ENCODE measurements around the gene DNHD1.

The DNHD1 gene

DNA sequence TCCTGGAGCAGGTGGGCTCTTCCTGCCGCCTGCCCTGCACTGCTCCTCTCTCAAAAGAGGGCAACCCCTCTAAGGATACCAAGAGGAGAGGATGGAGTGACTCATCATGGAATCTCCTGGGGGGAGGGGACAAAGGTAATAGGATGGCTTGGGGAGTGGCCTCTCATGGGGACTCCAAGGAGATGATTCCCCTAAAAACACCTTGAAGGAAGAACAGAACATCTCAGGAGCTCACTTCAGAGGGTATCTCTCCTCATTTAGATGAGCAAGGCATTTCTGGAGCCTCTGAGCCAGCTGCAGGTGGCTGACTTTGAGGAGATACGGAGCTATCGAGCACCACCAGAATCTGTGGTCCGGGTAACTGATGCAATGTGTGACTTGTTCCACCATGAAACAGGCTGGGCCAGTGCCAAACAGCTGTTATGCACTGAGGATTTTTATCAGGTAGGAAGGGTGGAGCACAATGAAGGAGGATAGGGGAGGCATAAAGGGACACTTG is 66.1 kb downstream of the DNHD1 start:
- no peak for DNase-seq (ENCODE audit: low read depth, low spot score)
- CTCF ChIA-PET, result interaction anchor here (0.8 to 1.9 kb wide), 3 partner anchors 17 to 141 kb away, joined by 3 to 5 read pairs (median 4); no protein-coding TSS in a partner anchor
- TF ChIP-seq, protein P1, sequence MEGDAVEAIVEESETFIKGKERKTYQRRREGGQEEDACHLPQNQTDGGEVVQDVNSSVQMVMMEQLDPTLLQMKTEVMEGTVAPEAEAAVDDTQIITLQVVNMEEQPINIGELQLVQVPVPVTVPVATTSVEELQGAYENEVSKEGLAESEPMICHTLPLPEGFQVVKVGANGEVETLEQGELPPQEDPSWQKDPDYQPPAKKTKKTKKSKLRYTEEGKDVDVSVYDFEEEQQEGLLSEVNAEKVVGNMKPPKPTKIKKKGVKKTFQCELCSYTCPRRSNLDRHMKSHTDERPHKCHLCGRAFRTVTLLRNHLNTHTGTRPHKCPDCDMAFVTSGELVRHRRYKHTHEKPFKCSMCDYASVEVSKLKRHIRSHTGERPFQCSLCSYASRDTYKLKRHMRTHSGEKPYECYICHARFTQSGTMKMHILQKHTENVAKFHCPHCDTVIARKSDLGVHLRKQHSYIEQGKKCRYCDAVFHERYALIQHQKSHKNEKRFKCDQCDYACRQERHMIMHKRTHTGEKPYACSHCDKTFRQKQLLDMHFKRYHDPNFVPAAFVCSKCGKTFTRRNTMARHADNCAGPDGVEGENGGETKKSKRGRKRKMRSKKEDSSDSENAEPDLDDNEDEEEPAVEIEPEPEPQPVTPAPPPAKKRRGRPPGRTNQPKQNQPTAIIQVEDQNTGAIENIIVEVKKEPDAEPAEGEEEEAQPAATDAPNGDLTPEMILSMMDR (IDR thresholded peaks at IDR 0.05; ENCODE audit: insufficient read depth, low read length, missing control alignments), result no peak
- no peak overlapping the region for H3K4me3 ChIP-seq (ENCODE audit: low read depth, low read length)
- POLR2A ChIA-PET, result no interaction called here

- no peak overlapping the region for H3K4me3 ChIP-seq (ENCODE audit: low read depth, low read length)
- POLR2A ChIA-PET, result no interaction called here
- CTCF ChIA-PET, result interaction anchor here (0.8 to 1.9 kb wide), 3 partner anchors 16 to 140 kb away, joined by 3 to 5 read pairs (median 4); no protein-coding TSS in a partner anchor
- TF ChIP-seq, protein P1 (IDR thresholded peaks at IDR 0.05; ENCODE audit: insufficient read depth, low read length, missing control alignments), result no peak
- no peak for DNase-seq (ENCODE audit: low read depth, low spot score)
These were observed 66.6 kb downstream of the DNHD1 start for GRCh38 chr11:6563667-6564066.

GRCh38 chr11:6565325-6565724 is 68.2 kb downstream of the DNHD1 start:
- ChIA-PET CTCF (interaction anchor here (0.9 to 1.4 kb wide), 2 partner anchors 10 to 37 kb away, joined by 3 read pairs; no protein-coding TSS in a partner anchor), POLR2A (no interaction called here)
- H3K4me3 ChIP-seq (ENCODE audit: low read depth, low read length), result no peak overlapping the region
- TF ChIP-seq, protein P1 (IDR thresholded peaks at IDR 0.05; ENCODE audit: insufficient read depth, low read length, missing control alignments), result no peak
- no peak for DNase-seq (ENCODE audit: low read depth, low spot score)

GRCh38 chr11:6565988-6566703 is 69.1 kb downstream of the DNHD1 start:
- ChIA-PET POLR2A (no interaction called here), CTCF (interaction anchor here (0.9 to 1.4 kb wide), 2 partner anchors 9 to 36 kb away, joined by 3 read pairs; no protein-coding TSS in a partner anchor)
- no peak overlapping the region for H3K4me3 ChIP-seq (ENCODE audit: low read depth, low read length)
- DNase-seq (ENCODE audit: low read depth, low spot score), result no peak
- TF ChIP-seq, protein P1 (IDR thresholded peaks at IDR 0.05; ENCODE audit: insufficient read depth, low read length, missing control alignments), result no peak

DNA sequence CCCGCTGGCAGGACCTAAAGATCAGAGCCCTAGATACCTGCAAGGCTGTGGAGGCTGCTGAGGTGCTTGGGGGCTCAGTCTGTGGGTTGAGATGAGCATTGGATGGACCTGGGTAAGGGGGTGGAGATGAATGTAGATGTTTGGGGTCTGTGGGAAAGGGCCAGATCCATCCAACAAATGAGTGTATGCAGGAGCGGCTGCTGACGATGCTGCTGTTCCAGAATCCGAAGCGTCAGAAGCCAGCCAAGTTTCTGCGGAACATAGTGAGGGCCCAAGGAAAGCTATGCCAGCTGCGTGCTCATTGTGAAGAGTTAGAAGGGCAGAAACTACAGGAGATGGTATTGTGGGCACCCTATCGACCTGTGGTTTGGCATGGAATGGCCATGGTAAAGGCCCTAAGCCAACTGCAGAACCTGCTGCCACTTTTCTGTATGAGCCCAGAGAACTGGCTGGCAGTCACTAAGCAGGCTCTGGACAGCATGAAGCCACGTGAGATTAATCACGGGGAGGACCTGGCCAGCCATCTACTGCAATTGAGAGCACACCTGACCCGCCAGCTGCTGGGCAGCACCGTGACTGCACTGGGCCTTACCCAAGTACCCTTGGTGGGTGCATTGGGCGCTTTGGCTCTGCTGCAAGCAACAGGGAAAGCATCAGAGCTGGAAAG is 69.8 kb downstream of the DNHD1 start:
- CTCF ChIA-PET, result interaction anchor here (3.1 kb wide), 1 partner anchor 35 kb away, joined by 14 read pairs; no protein-coding TSS in a partner anchor

More for the DNA sequence above, 69.8 kb downstream of the DNHD1 start:
- no peak overlapping the region for H3K4me3 ChIP-seq (ENCODE audit: low read depth, low read length)
- no peak for DNase-seq (ENCODE audit: low read depth, low spot score)
- POLR2A ChIA-PET, result no interaction called here
- TF ChIP-seq, protein P1 (IDR thresholded peaks at IDR 0.05; ENCODE audit: insufficient read depth, low read length, missing control alignments), result no peak

Measured in AG04449 (cell line).